Keratinocyte (primary cell): ENCODE results near the gene PRG3. TPM values are rescaled to one million over a fixed set of nuclear protein-coding genes. Genes with fewer than 3 reads are reported as not detected.

Source experiments
- DNase-seq: peaks from one replicate; pipeline ENCODE4 v3.0.0-alpha.2; 2011; ENCODE audit warnings: low read depth, missing footprints, low spot score
- FAIRE-seq: peaks from 2 replicates; lab custom pipeline; 2011; peaks lifted over from hg19 to GRCh38; lab: Jason Lieb, UNC
- H2AFZ ChIP-seq: 2 replicates; pipeline ENCODE4 v1.6.0; 2012; ENCODE audit warnings: low read length, control low read depth, inconsistent platforms; ENCODE audit not compliant: control insufficient read depth
- H3K27ac ChIP-seq: 2 replicates; pipeline ENCODE4 v1.5.1; 2011; ENCODE audit warnings: low read length; ENCODE audit not compliant: control insufficient read depth, insufficient read depth
- H3K27me3 ChIP-seq: 3 replicates; pipeline ENCODE4 v1.6.0; 2011; ENCODE audit warnings: low read length; ENCODE audit not compliant: control insufficient read depth, insufficient read depth; ENCODE audit errors: extremely low read depth
- H3K36me3 ChIP-seq, 2 experiments: 2 replicates in 1 of 2; 3 replicates in 1 of 2; pipeline ENCODE4 v1.5.1; 2011; ENCODE audit warnings: low read length in 2 of 2, mild to moderate bottlenecking in 1 of 2; ENCODE audit not compliant: control insufficient read depth in 2 of 2, insufficient read depth in 2 of 2; ENCODE audit errors: extremely low read depth in 1 of 2
- H3K4me1 ChIP-seq: 3 replicates; pipeline ENCODE4 v1.5.1; 2011; ENCODE audit warnings: low read length; ENCODE audit not compliant: control insufficient read depth, insufficient read depth; ENCODE audit errors: extremely low read depth
- H3K4me2 ChIP-seq: 3 replicates; pipeline ENCODE4 v1.6.0; 2011; ENCODE audit warnings: low read depth, low read length; ENCODE audit not compliant: control insufficient read depth, insufficient read depth; ENCODE audit errors: extremely low read depth
- H3K4me3 ChIP-seq, 3 experiments: fragments of 200-600 bp in 1 of 3; sonication (generic) in 1 of 3; 2 replicates in 2 of 3; 3 replicates in 1 of 3; pipeline ENCODE4 v1.5.1; 2011 to 2016; ENCODE audit warnings: low read length in 3 of 3, mild to moderate bottlenecking in 3 of 3, control low read depth in 2 of 3, inconsistent platforms in 1 of 3, low read depth in 1 of 3, mixed read lengths in 1 of 3, mixed run types in 1 of 3, moderate library complexity in 1 of 3; ENCODE audit not compliant: control insufficient read depth in 2 of 3, insufficient read depth in 2 of 3; ENCODE audit errors: extremely low read depth in 1 of 3
- H3K79me2 ChIP-seq: 2 replicates; pipeline ENCODE4 v1.6.0; 2012; ENCODE audit warnings: low read length; ENCODE audit not compliant: control insufficient read depth, insufficient read depth
- H3K9ac ChIP-seq: 3 replicates; pipeline ENCODE4 v1.6.0; 2011; ENCODE audit warnings: low read length; ENCODE audit not compliant: control insufficient read depth, insufficient read depth; ENCODE audit errors: extremely low read depth
- H3K9me1 ChIP-seq: 3 replicates; pipeline ENCODE4 v1.6.0; 2011; ENCODE audit warnings: low read length; ENCODE audit not compliant: control insufficient read depth, insufficient read depth; ENCODE audit errors: extremely low read depth
- H3K9me3 ChIP-seq: 2 replicates; pipeline ENCODE4 v1.5.1; 2012; ENCODE audit warnings: low read depth, low read length; ENCODE audit not compliant: control insufficient read depth
- H4K20me1 ChIP-seq: 3 replicates; pipeline ENCODE4 v1.6.0; 2011; ENCODE audit warnings: low read length; ENCODE audit not compliant: control insufficient read depth, insufficient read depth; ENCODE audit errors: extremely low read depth
- CTCF ChIP-seq, 3 experiments: IDR thresholded peaks in 1 of 3; conservative IDR thresholded peaks in 1 of 3; optimal IDR thresholded peaks in 1 of 3; 2 replicates in 2 of 3; 3 replicates in 1 of 3; pipeline versions ENCODE3 to v1.5.1; 2011; ENCODE audit warnings: low read length in 3 of 3, mild to moderate bottlenecking in 3 of 3, moderate library complexity in 2 of 3, control low read depth in 1 of 3, inconsistent platforms in 1 of 3; ENCODE audit not compliant: insufficient read depth in 2 of 3; ENCODE audit errors: extremely low read depth in 1 of 3
- EZH2 ChIP-seq: IDR thresholded peaks from one replicate; pipeline ENCODE4 v1.6.1; 2012; ENCODE audit warnings: inconsistent platforms, mild to moderate bottlenecking, low read length, moderate library complexity
- dilution Hi-C: fragments of 300-500 bp; cut with MboI; formaldehyde crosslinking; loops from one replicate; pipeline ENCODE4 v1.7.0; 2020; ENCODE audit warnings: low sequenced_read_pairs; ENCODE audit not compliant: extremely low pct_ligation_motif_present
- polyA plus RNA-seq, 5 experiments: library from polyadenylated mRNA; depleted of rRNA in 3 of 5; stranded (reverse) in 3 of 5; stranded (forward) in 1 of 5; unstranded in 1 of 5; fragments of >200 nt; gene quantifications; 1 replicate in 1 of 5; 2 replicates in 3 of 5; 3 replicates in 1 of 5; pipeline versions ENCODE4 v1.2.1 to v1.2.3, GENCODE V29; 2011 to 2012; ENCODE audit warnings: missing spikeins in 2 of 5, low read depth in 1 of 5, low replicate concordance in 1 of 5

The PRG3 gene
- polyA plus RNA-seq, 1 donor (not counting 4 experiments of a cell fraction or from before 2014, with no cell fraction given) = not detected

DNA sequence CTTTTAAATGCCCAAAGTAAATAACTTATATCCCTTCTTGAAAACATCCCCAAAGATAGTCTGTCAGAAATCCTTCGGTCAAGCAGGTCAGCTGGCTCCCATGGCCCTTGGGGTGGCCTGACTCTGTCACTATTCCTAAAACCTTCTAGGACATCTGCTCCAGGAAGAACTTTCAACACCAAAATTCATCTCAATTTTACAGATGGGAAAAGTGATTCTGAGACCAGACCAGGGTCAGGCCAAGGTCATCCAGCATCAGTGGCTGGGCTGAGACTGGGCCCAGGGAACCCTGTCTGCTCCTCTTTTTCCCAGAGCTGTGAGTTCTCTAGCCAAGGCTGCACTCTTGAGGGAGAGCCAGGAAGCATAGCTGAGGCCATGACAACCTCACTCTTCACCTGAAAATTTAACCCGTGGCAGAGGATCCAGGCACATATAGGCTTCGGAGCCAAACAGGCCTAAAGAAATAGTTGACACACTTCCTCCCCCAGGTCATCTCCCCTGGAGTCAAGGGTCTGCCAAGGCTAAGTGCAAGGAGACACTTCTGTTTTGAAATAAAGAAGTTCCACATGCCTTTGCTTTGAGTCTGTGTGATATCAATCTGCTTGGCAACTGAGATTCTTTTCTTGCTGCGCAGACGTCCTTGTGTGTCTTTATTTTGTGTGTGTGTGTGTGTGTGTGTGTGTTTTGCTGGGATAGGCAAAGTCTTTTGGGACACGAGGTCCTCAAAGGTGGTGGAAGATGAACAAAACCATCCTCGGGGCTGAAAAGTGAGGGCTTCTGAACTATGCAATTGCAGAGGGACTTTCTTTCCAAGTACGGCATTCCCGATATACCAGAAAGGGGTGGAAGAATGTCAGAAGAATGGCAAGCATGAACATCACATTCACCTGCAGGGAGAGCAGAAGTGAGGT is 26.3 kb upstream of the PRG3 start:
- H3K27ac ChIP-seq = no peak overlapping the region

GRCh38 chr11:57406337-57406904 is 25.5 kb upstream of the PRG3 start:
- DNase-seq (no peak), FAIRE-seq (no peak)
- peaks cover 26% of the 10 kb centered on the region for H3K4me1 ChIP-seq
- no peak overlapping the region for H3K9ac ChIP-seq
- H3K27ac ChIP-seq = no peak overlapping the region
- peaks cover 15 to 24% of the 10 kb centered on the region in 2 experiments for H3K36me3 ChIP-seq
- H3K9me1 ChIP-seq = no peaks in the 10 kb centered on the region
- H3K4me3 ChIP-seq = no peak overlapping the region
- no peak overlapping the region for H3K4me2 ChIP-seq
- H3K27me3 ChIP-seq = no peaks in the 10 kb centered on the region
- H3K9me3 ChIP-seq = no peaks in the 10 kb centered on the region
- no peak overlapping the region for H2AFZ ChIP-seq
- dilution Hi-C loops = no loop called here
- H3K79me2 ChIP-seq = no peaks in the 10 kb centered on the region
- TF ChIP-seq CTCF (optimal IDR thresholded peaks at IDR 0.05 in 1 of 3, IDR thresholded peaks at IDR 0.05 in 1 of 3, conservative IDR thresholded peaks at IDR 0.05 in 1 of 3; ENCODE audit: extremely low read depth in 1 of 3, insufficient read depth in 2 of 3, low read length in 3 of 3) (no peak), EZH2 (no peak)
- H4K20me1 ChIP-seq = no peaks in the 10 kb centered on the region

More for the DNA sequence above, 26.3 kb upstream of the PRG3 start:
- no peaks in the 10 kb centered on the region for H3K9me1 ChIP-seq
- H3K79me2 ChIP-seq = no peaks in the 10 kb centered on the region
- H3K4me1 ChIP-seq = peaks cover 23% of the 10 kb centered on the region
- no peak overlapping the region for H2AFZ ChIP-seq
- FAIRE-seq (no peak), DNase-seq (no peak)
- H3K9me3 ChIP-seq = no peaks in the 10 kb centered on the region
- H3K4me2 ChIP-seq = no peak overlapping the region
- dilution Hi-C loops = no loop called here
- H4K20me1 ChIP-seq = no peaks in the 10 kb centered on the region
- H3K36me3 ChIP-seq = peaks cover 15 to 24% of the 10 kb centered on the region in 2 experiments
- H3K4me3 ChIP-seq = no peak overlapping the region
- no peak overlapping the region for H3K9ac ChIP-seq
- no peaks in the 10 kb centered on the region for H3K27me3 ChIP-seq
- TF ChIP-seq EZH2 (no peak), CTCF (optimal IDR thresholded peaks at IDR 0.05 in 1 of 3, IDR thresholded peaks at IDR 0.05 in 1 of 3, conservative IDR thresholded peaks at IDR 0.05 in 1 of 3; ENCODE audit: extremely low read depth in 1 of 3, insufficient read depth in 2 of 3, low read length in 3 of 3) (no peak)
